CD14-positive monocyte (primary cell): ENCODE results near the gene OR8D2. TPM values are rescaled to one million over a fixed set of nuclear protein-coding genes. Genes with fewer than 3 reads are reported as not detected.

Source experiments
- DNase-seq, 3 donors: peaks; one replicate each; pipeline ENCODE4 v3.0.0-alpha.2; 2011 to 2022
- H2AFZ ChIP-seq: 2 replicates; pipeline ENCODE4 v1.6.0; 2012; ENCODE audit warnings: mild to moderate bottlenecking, low read depth, low read length, inconsistent platforms; ENCODE audit not compliant: insufficient read depth, poor library complexity, severe bottlenecking
- H3K27ac ChIP-seq, 2 donors: 1 replicate in 1 of 2; 2 replicates in 1 of 2; pipeline ENCODE4 v1.5.1; 2012 to 2013; ENCODE audit warnings: low read length in 2 of 2, control low read depth in 1 of 2, inconsistent platforms in 1 of 2, low read depth in 1 of 2, mild to moderate bottlenecking in 1 of 2
- H3K27me3 ChIP-seq, 2 donors: one replicate each; pipeline versions ENCODE4 v1.6.0 to v1.6.1; 2011 to 2013; ENCODE audit warnings: low read length in 2 of 2; ENCODE audit not compliant: control insufficient read depth in 2 of 2, insufficient read depth in 2 of 2
- H3K36me3 ChIP-seq, 2 donors: replicated peaks in 1 of 2; 1 replicate in 1 of 2; 2 replicates in 1 of 2; pipeline versions ENCODE4 v1.5.1 to v1.6.1; 2012 to 2013; ENCODE audit warnings: low read length in 2 of 2, control low read depth in 1 of 2, inconsistent platforms in 1 of 2, mild to moderate bottlenecking in 1 of 2; ENCODE audit not compliant: insufficient read depth in 2 of 2, control insufficient read depth in 1 of 2
- H3K4me1 ChIP-seq, 2 donors: 1 replicate in 1 of 2; 2 replicates in 1 of 2; pipeline versions ENCODE4 v1.5.1 to v1.6.1; 2012 to 2013; ENCODE audit warnings: low read length in 2 of 2, control low read depth in 1 of 2, inconsistent platforms in 1 of 2, mild to moderate bottlenecking in 1 of 2, moderate library complexity in 1 of 2; ENCODE audit not compliant: insufficient read depth in 2 of 2, control insufficient read depth in 1 of 2
- H3K4me2 ChIP-seq: replicated peaks from 2 replicates; pipeline ENCODE3; 2012; ENCODE audit warnings: low read length, moderate library complexity, mild to moderate bottlenecking; ENCODE audit not compliant: poor library complexity, severe bottlenecking; ENCODE audit errors: extremely low read depth
- H3K4me3 ChIP-seq, 3 experiments: fragments of 200-600 bp in 1 of 3; sonication (generic) in 1 of 3; replicated peaks in 1 of 3; 1 replicate in 2 of 3; 2 replicates in 1 of 3; pipeline ENCODE4 v1.5.1; 2011 to 2013; ENCODE audit warnings: low read length in 3 of 3, mild to moderate bottlenecking in 3 of 3, control low read depth in 2 of 3, low read depth in 2 of 3, inconsistent platforms in 1 of 3, moderate library complexity in 1 of 3
- H3K79me2 ChIP-seq: 2 replicates; pipeline ENCODE4 v1.6.0; 2012; ENCODE audit warnings: mild to moderate bottlenecking, control low read depth, inconsistent platforms, low read length, moderate library complexity; ENCODE audit not compliant: insufficient read depth
- H3K9ac ChIP-seq: 2 replicates; pipeline ENCODE4 v1.6.0; 2017; ENCODE audit warnings: low read length, mild to moderate bottlenecking; ENCODE audit not compliant: insufficient read depth, poor library complexity, severe bottlenecking
- H3K9me3 ChIP-seq, 2 donors: replicated peaks in 1 of 2; 1 replicate in 1 of 2; 2 replicates in 1 of 2; pipeline versions ENCODE4 v1.5.1 to v1.6.1; 2012 to 2013; ENCODE audit warnings: low read length in 2 of 2, control low read depth in 1 of 2; ENCODE audit not compliant: control insufficient read depth in 1 of 2, insufficient read depth in 1 of 2
- H4K20me1 ChIP-seq: 2 replicates; pipeline ENCODE4 v1.6.0; 2012; ENCODE audit warnings: mild to moderate bottlenecking, low read length, control low read depth, moderate library complexity; ENCODE audit not compliant: insufficient read depth
- H3K27ac Mint-ChIP-seq, 7 donors: one replicate each; pipeline ENCODE4 v1.8.0; 2020; ENCODE audit warnings: mild to moderate bottlenecking in 7 of 7, mixed read lengths in 7 of 7, moderate library complexity in 6 of 7, inconsistent platforms in 2 of 7
- H3K27me3 Mint-ChIP-seq, 3 donors: one replicate each; pipeline ENCODE4 v1.8.0; 2021 to 2022; ENCODE audit warnings: low read depth in 3 of 3, mild to moderate bottlenecking in 3 of 3, mixed read lengths in 3 of 3, moderate library complexity in 3 of 3, inconsistent platforms in 1 of 3
- H3K36me3 Mint-ChIP-seq, 2 donors: one replicate each; pipeline ENCODE4 v1.8.0; 2020; ENCODE audit warnings: mixed read lengths in 2 of 2, inconsistent platforms in 1 of 2, mild to moderate bottlenecking in 1 of 2
- H3K4me1 Mint-ChIP-seq: one replicate; pipeline ENCODE4 v1.8.0; 2020; ENCODE audit warnings: mild to moderate bottlenecking, mixed read lengths
- H3K4me3 Mint-ChIP-seq, 2 donors: one replicate each; pipeline ENCODE4 v1.8.0; 2020; ENCODE audit warnings: mild to moderate bottlenecking in 2 of 2, mixed read lengths in 2 of 2, moderate library complexity in 1 of 2
- H3K9me3 Mint-ChIP-seq, 7 donors: one replicate each; pipeline ENCODE4 v1.8.0; 2020 to 2022; ENCODE audit warnings: mixed read lengths in 7 of 7, mild to moderate bottlenecking in 6 of 7, moderate library complexity in 6 of 7, inconsistent platforms in 2 of 7
- CTCF ChIP-seq: fragments of 200-600 bp; IDR thresholded peaks from one replicate; pipeline ENCODE4 v1.8.0; 2022; ENCODE audit warnings: antibody characterized with exemption, mild to moderate bottlenecking
- WGBS: methylation state at CpG from one replicate; pipeline ENCODE4 v1.1.5; 2013; ENCODE audit warnings: missing lambda C conversion rate; ENCODE audit not compliant: insufficient coverage; 5-methylcytosine and 5-hydroxymethylcytosine counted together
- intact Hi-C, 2 donors: fragments of 100-400 bp; cut with micrococcal nuclease; formaldehyde crosslinking; loops; one replicate each; pipeline versions ENCODE4 v1.15.0 to v1.15.1; 2023
- polyA plus RNA-seq, 3 donors: library from polyadenylated mRNA; depleted of rRNA in 1 of 3; unstranded in 2 of 3; stranded (reverse) in 1 of 3; fragments of 300-500 nt in 2 of 3; fragments of >200 nt in 1 of 3; fragmentation: Illumina TruSeq in 2 of 3; gene quantifications; 1 replicate in 2 of 3; 2 replicates in 1 of 3; pipeline ENCODE4 v1.2.3, GENCODE V29; 2012 to 2021

OR8D2 gene
- polyA plus RNA-seq, 3 donors = not detected

- no peak for DNase-seq
- Histone ChIP-seq H3K79me2 (no peaks in the 10 kb centered on the region), H3K4me3 (no peak overlapping the region), H2AFZ (no peak overlapping the region), H4K20me1 (no peaks in the 10 kb centered on the region), H3K27me3 (no peaks in the 10 kb centered on the region), H3K9ac (no peak overlapping the region), H3K27ac (no peak overlapping the region), H3K4me1 (no peaks in the 10 kb centered on the region), H3K36me3 (no peaks in the 10 kb centered on the region), H3K9me3 (no peaks in the 10 kb centered on the region), H3K4me2 (no peak overlapping the region)
- intact Hi-C loops = no loop called here
- Mint-ChIP-seq H3K27ac (no peak overlapping the region), H3K4me1 (no peaks in the 10 kb centered on the region), H3K9me3 (peaks cover 0 to 5% (median 2%) of the 10 kb centered on the region in 7 donors), H3K27me3 (peaks cover 0 to 2% (median 1%) of the 10 kb centered on the region in 3 donors), H3K4me3 (no peak overlapping the region), H3K36me3 (no peaks in the 10 kb centered on the region)
- no CpG with 5 or more reads among the region's 5 CpGs for WGBS
- TF ChIP-seq CTCF = no peak
Observed at GRCh38 chr11:124311269-124311668, 8.7 kb downstream of the OR8D2 start.

GRCh38 chr11:124310721-124311120 is 9.3 kb downstream of the OR8D2 start:
- Histone ChIP-seq H3K4me2 (no peak overlapping the region), H2AFZ (no peak overlapping the region), H4K20me1 (no peaks in the 10 kb centered on the region), H3K4me3 (no peak overlapping the region), H3K79me2 (no peaks in the 10 kb centered on the region), H3K36me3 (no peaks in the 10 kb centered on the region), H3K9me3 (no peaks in the 10 kb centered on the region), H3K27ac (no peak overlapping the region), H3K9ac (no peak overlapping the region), H3K4me1 (no peaks in the 10 kb centered on the region), H3K27me3 (no peaks in the 10 kb centered on the region)
- no peak for DNase-seq
- peaks cover 0 to 5% (median 2%) of the 10 kb centered on the region in 7 donors for H3K9me3 Mint-ChIP-seq
- H3K4me1 Mint-ChIP-seq = no peaks in the 10 kb centered on the region
- H3K36me3 Mint-ChIP-seq = no peaks in the 10 kb centered on the region
- intact Hi-C loops = no loop called here
- H3K4me3 Mint-ChIP-seq = no peak overlapping the region
- no peak overlapping the region for H3K27ac Mint-ChIP-seq
- no peak for TF ChIP-seq CTCF
- H3K27me3 Mint-ChIP-seq = peaks cover 0 to 2% (median 0%) of the 10 kb centered on the region in 3 donors
